ENCODE results near the gene NANOS3. TPM values are rescaled to one million over a fixed set of nuclear protein-coding genes. Genes with fewer than 3 reads are reported as not detected.

The NANOS3 gene
- total and polyA plus RNA-seq, 2 of the 13 experiments (the other 11 are each of a cell fraction or from before 2014, with no cell fraction given), result 0.21 TPM; not detected in 1

DNA sequence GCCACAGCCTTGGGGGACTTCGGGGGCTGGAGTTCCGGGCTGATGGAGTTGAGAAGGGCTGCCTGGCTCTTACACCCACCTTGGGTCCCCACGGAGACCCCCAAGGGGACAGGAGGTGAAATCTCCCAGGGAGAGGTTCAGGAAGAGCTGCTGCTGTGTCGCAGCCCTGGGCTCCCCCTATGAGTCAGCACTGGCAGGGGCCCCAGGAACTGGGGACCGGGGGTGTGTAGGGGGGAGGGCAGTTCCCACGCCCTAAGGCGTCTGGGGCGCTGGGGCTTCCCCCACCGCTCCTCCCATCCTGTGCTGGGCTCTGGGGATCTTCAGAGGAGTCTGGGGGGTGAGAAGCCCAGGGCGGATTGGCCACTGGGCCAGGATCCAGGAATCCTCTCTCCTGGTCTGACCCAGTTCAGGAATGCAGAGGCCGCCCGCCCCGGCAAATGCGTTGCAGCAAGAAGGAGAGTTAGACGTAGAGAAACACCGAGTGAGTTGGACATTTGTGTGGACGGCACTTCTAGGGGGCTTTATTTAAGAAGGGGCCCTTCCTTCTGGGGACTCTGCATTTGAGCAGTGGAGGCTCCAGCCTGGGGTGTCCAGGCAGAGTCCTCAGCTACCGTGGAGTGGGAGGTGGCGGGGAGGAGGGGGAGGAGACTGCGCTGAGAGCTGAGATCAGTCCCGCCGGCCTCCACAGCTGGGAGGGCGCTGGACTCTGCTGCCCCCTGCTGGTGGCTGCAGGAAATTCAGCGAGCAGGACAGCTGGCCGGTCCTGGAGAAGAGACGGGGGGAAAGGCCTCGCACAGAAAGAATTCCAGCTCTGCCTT lies 15.0 kb upstream of the NANOS3 start (continued):
- TF ChIP-seq, protein P1, sequence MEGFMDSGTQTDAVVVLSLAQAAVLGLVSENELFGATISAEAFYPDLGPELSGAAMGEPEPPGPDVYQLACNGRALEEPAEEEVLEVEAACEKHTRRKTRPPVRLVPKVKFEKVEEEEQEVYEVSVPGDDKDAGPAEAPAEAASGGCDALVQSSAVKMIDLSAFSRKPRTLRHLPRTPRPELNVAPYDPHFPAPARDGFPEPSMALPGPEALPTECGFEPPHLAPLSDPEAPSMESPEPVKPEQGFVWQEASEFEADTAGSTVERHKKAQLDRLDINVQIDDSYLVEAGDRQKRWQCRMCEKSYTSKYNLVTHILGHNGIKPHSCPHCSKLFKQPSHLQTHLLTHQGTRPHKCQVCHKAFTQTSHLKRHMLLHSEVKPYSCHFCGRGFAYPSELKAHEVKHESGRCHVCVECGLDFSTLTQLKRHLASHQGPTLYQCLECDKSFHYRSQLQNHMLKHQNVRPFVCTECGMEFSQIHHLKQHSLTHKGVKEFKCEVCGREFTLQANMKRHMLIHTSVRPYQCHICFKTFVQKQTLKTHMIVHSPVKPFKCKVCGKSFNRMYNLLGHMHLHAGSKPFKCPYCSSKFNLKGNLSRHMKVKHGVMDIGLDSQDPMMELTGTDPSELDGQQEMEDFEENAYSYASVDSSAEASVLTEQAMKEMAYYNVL (CRISPR knock-in tag; IDR thresholded peaks at IDR 0.05; ENCODE audit: borderline replicate concordance), result no peak
- TF ChIP-seq HDAC2 (CRISPR knock-in tag; IDR thresholded peaks at IDR 0.05), result peak; percentile 45; the same call in 1 of the 2 replicates
- TF ChIP-seq, protein P2, sequence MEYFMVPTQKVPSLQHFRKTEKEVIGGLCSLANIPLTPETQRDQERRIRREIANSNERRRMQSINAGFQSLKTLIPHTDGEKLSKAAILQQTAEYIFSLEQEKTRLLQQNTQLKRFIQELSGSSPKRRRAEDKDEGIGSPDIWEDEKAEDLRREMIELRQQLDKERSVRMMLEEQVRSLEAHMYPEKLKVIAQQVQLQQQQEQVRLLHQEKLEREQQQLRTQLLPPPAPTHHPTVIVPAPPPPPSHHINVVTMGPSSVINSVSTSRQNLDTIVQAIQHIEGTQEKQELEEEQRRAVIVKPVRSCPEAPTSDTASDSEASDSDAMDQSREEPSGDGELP (IDR thresholded peaks at IDR 0.05; ENCODE audit: borderline replicate concordance, low read depth), result peak; percentile 82
- peak; percentile 81 for TF ChIP-seq XRCC5 (optimal IDR thresholded peaks at IDR 0.05; ENCODE audit: low read length)
- peak; percentile 55 for TF ChIP-seq ZBTB7B (CRISPR knock-in tag; IDR thresholded peaks at IDR 0.05)
- TF ChIP-seq, protein P3, sequence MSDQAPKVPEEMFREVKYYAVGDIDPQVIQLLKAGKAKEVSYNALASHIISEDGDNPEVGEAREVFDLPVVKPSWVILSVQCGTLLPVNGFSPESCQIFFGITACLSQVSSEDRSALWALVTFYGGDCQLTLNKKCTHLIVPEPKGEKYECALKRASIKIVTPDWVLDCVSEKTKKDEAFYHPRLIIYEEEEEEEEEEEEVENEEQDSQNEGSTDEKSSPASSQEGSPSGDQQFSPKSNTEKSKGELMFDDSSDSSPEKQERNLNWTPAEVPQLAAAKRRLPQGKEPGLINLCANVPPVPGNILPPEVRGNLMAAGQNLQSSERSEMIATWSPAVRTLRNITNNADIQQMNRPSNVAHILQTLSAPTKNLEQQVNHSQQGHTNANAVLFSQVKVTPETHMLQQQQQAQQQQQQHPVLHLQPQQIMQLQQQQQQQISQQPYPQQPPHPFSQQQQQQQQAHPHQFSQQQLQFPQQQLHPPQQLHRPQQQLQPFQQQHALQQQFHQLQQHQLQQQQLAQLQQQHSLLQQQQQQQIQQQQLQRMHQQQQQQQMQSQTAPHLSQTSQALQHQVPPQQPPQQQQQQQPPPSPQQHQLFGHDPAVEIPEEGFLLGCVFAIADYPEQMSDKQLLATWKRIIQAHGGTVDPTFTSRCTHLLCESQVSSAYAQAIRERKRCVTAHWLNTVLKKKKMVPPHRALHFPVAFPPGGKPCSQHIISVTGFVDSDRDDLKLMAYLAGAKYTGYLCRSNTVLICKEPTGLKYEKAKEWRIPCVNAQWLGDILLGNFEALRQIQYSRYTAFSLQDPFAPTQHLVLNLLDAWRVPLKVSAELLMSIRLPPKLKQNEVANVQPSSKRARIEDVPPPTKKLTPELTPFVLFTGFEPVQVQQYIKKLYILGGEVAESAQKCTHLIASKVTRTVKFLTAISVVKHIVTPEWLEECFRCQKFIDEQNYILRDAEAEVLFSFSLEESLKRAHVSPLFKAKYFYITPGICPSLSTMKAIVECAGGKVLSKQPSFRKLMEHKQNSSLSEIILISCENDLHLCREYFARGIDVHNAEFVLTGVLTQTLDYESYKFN (CRISPR knock-in tag; conservative IDR thresholded peaks at IDR 0.05), result peak; percentile 29; the same call in 1 of the 2 replicates
- TF ChIP-seq, protein P4, sequence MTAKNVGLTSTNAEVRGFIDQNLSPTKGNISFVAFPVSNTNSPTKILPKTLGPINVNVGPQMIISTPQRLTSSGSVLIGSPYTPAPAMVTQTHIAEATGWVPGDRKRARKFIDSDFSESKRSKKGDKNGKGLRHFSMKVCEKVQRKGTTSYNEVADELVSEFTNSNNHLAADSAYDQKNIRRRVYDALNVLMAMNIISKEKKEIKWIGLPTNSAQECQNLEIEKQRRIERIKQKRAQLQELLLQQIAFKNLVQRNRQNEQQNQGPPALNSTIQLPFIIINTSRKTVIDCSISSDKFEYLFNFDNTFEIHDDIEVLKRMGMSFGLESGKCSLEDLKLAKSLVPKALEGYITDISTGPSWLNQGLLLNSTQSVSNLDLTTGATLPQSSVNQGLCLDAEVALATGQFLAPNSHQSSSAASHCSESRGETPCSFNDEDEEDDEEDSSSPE (CRISPR knock-in tag; IDR thresholded peaks at IDR 0.05), result 0 out of 2 replicates have a peak, but pooled peaks have one; percentile 37
- TF ChIP-seq FOXC1 (CRISPR knock-in tag; IDR thresholded peaks at IDR 0.05; ENCODE audit: borderline replicate concordance), result 0 out of 2 replicates have a peak, but pooled peaks have one; percentile 41
- TF ChIP-seq PITX1 (CRISPR knock-in tag; IDR thresholded peaks at IDR 0.05), result peak; percentile 30; the same call in 1 of the 2 replicates
- no peak for TF ChIP-seq TGIF2 (CRISPR knock-in tag; IDR thresholded peaks at IDR 0.05)
- no peak for TF ChIP-seq KLF12 (CRISPR knock-in tag; IDR thresholded peaks at IDR 0.05; ENCODE audit: borderline replicate concordance)
- 0 out of 2 replicates have a peak, but pooled peaks have one; percentile 51 for TF ChIP-seq KLF6 (CRISPR knock-in tag; IDR thresholded peaks at IDR 0.05)
- TF ChIP-seq RXRA (CRISPR knock-in tag; IDR thresholded peaks at IDR 0.05), result peak; percentile 19; the same call in 1 of the 2 replicates
- TF ChIP-seq, protein P5, sequence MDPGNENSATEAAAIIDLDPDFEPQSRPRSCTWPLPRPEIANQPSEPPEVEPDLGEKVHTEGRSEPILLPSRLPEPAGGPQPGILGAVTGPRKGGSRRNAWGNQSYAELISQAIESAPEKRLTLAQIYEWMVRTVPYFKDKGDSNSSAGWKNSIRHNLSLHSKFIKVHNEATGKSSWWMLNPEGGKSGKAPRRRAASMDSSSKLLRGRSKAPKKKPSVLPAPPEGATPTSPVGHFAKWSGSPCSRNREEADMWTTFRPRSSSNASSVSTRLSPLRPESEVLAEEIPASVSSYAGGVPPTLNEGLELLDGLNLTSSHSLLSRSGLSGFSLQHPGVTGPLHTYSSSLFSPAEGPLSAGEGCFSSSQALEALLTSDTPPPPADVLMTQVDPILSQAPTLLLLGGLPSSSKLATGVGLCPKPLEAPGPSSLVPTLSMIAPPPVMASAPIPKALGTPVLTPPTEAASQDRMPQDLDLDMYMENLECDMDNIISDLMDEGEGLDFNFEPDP (CRISPR knock-in tag; conservative IDR thresholded peaks at IDR 0.05), result no peak
- TF ChIP-seq ZNF451 (CRISPR knock-in tag; IDR thresholded peaks at IDR 0.05), result no peak
- TF ChIP-seq MTA1 (CRISPR knock-in tag; IDR thresholded peaks at IDR 0.05; ENCODE audit: borderline replicate concordance), result no peak
- TF ChIP-seq LCORL (IDR thresholded peaks at IDR 0.05), result no peak
- TF ChIP-seq LCORL (CRISPR knock-in tag; IDR thresholded peaks at IDR 0.05), result peak; percentile 75; the same call in 1 of the 2 replicates

Data from HepG2 (cell line).